CMK (cell line): ENCODE data around the gene HOXD13.

Source experiments
- DNase-seq: peaks from one replicate; pipeline ENCODE4 v3.0.0-alpha.2; 2010; ENCODE audit warnings: low read depth

HOXD13 gene

DNA sequence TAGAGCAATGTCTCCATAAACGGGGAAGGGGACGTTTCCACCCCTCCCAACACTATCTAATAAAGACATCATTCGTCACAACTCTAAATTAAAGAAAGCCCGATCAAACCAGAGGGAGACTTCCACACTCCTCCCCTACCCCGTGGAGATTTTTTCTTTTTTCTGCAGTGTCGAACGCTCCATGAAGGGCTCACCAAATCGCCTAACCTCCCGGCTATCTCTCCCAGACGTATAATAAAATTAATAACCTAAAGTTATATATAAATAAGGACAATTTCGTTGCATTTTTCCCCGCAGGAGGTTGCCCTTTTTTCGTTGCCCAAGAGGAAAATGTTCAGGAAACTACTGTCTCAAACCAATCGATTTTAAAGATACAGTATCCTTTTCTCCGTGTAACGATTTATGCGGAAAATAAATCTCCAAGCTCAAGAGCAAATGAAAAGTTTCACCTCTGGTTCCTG, 11.1 kb upstream of the HOXD13 start:
- no peak for DNase-seq

DNA sequence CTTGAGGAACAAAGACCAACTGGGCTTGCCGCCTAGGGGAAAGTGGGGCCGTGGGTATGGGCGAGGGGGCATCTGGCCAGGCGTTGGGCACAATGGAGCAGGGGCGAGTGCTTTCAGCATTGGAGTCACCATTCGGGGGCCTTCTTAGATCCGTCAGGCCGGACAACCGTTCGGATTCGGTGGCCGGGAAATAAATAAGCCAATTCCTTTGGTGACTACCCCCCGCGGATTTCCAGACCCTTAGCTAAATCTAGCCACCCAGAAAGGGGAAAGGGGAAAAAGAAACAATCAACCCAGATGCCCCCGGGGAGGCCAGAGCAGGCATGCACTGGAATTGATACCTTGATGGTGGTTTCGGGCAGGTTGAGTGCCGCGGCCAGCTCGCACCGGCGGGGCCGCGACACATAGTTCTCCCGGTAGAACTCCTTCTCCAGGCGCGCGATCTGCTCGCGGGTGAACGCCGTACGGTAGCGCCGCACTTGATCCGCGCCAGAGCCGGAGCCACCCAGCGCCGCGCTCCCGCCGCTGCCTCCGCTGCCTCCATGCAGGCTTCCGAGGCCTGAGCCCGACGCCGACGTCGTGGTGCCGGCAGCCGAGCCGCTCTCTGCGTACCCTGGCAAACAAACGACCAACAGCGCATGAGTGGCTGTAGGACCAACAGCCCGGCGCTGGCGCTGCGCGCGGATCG, 10.5 kb upstream of the HOXD13 start:
- no peak for DNase-seq

DNA sequence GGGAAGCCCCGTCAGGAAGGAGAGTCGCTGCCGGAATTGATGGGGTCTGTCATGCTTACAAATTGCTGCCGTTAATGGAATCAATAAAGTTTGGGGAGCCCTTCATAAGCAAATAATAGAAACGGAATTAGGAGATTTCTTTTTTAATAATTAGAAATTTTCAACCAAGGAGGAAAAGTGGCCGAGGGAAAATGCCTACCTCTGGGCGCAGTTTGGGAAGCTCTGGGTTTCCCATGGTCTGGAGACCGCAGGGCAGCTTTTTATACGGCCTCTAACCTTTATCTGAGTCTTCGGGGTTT, 10.0 kb upstream of the HOXD13 start:
- no peak for DNase-seq

DNA sequence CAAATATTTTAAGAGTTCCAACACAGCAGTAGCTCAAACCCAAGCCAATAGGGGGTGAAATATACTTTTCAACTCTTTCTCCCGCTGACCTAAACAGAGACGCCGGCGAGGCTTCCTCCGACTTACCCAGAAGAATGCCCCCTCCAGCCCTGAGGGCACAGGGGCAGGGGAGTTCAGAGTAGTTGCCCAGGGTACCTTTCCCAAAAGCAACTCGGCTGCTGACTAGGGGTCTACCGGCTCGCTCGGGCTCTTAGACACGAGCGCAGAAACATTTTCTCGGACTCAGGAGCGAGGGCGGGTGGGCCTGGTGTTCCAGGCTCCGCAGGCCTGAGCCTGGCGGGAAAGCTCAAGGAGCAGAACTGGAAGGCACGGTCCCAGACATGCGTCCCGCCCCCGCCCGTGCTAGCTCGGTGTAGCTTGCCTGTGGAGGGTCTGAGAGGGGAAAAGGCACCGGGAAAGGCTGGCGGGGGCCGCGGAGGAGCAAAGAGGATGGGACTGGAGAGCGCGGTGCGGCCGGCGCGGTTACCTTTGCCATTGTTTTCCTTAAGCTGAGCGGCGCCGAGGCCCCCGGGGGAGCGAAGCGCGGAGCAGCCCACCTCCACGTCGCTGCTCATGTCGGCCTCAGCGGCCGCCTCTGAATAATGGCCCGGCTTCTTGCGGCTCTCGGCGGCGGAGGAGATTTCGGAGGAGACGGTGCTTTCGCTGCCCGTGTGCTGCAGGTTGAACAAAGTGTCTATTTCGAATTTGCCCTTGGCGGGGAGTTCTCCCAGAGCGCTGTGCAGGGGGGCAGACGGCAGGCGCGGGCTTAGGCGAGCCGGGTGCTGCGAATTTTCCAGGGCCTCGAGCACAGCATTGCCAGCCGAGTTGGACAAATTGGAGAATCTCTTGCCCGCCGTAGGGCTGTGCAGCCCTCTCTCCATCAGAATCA, 9.4 kb upstream of the HOXD13 start:
- no peak for DNase-seq

DNA sequence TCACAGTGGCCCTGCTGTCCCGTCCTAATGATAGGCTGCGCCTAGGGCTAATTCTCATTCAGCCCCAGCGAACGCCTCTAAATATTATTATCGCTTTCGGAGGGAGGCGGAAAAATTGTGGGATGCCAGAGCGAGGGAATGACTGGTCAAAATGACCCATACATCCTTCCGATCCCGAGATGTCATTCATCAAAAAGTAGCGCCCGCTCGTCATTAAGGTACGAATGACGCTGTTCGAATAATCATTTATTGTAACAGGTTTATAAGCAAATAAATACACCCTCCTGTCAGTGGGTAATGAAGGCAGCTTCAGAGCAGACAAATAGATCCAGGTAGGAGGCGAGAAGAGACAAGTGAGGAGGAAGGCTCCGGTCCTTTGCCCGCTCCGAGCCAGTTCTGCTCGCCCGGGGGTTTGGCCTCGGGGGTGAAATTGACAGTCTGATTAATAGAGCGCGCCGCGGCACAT, 8.7 kb upstream of the HOXD13 start, which contains the start of gene EVX2:
EVX2 (minus strand) TSS at position 167 of the 466 bp plus-strand sequence. CDS start 186 bp downstream, outside the sequence.
- no peak for DNase-seq

DNA sequence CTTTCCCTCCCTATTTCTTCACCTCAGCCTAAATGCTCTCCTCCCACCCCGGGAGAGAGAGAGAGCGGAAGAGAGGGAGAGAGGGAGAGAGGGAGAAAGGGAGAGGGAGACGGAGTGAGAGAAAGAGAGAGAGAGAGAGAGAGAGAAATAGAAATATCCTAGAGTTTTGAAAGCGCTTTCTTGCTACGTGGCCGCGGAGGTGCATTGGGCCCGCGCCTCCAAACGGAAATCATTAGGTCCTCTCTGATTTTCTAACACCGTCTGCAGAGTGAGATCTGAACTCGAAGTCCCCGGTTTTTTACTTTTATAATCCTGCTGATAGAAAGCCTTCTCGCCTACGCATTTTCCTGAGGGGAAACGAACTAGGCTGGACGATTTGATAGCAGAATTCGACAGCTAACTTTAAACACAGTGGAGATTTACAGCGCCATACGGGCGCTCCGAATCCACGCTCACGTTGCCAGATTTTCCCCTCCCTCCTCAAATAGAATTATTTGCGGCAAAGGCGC, 7.9 kb upstream of the HOXD13 start:
- DNase-seq: no peak

DNA sequence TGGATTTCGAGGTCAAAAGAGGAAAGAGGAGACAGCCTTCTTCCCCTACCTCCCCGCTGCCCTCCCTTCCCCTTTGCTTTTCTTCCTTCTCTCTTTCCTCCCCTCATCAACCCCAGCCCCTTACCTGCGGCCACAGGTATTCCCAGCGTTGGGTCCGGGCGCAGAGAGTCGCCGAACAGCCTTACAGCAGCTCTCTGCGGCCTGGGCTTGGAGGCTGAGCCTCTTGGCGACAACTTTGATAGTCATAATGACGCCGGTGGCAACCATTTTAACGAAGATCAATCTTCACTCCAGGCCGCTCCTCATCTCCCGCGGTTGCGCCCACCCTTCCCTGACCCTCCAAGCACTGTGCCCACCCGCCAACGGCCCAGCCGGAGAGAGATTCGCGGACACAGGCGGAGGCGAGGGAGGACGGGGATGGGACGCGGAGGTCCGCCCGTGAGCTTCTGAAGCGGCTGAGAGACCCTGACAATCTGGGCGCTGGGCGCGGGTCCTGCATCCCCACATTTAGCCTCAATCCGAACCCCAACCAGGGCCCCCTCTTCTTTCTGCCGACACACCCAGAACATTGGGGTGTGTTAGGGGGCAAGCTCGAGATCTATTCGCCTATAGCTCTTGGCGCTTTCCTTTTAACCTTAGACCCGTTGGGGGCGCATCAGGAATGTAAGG, 7.3 kb upstream of the HOXD13 start:
- no peak for DNase-seq

DNA sequence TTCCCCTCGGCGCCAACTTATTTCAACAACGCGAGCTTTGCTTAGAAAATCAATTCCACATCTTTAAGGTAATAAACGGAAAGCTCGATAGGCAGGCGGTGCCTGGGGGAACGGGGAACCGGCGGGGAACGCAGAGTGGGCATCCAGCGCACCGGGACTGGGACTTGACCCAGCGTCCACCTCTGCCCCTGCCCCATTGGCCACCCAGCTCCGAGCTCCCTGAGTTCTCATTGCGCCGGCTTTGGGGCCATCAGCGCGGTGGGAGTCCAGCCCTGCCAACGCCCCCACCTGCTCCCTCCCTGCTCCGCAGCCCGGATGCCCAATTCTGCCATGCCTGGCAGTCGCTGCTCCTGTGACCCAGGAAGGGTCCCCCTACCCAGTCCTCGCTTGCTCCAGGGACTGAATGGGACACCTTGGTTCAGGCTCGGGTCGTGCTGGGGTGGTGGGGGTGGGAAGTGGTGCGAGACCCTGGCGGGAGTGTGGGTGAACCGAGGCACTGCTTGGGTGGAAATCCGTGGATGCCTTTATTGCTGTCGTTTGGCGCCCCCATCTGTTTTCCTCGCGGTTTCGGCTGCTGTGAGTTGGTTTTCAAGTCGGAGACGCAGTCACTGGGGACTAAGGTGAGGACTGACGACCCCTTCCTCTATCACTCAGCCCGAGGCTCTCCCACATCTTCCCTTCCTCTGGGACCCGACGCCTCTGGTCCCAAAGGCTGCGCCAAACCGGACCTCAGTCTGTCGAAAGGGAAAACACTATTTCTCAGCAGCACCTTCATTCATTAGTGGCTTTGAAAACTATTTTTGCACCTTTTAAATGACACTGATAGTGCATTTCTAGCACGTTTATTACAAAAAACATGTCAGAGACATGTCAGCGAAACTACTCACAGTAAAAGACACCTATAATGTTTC, 6.4 kb upstream of the HOXD13 start:
- DNase-seq: no peak

DNA sequence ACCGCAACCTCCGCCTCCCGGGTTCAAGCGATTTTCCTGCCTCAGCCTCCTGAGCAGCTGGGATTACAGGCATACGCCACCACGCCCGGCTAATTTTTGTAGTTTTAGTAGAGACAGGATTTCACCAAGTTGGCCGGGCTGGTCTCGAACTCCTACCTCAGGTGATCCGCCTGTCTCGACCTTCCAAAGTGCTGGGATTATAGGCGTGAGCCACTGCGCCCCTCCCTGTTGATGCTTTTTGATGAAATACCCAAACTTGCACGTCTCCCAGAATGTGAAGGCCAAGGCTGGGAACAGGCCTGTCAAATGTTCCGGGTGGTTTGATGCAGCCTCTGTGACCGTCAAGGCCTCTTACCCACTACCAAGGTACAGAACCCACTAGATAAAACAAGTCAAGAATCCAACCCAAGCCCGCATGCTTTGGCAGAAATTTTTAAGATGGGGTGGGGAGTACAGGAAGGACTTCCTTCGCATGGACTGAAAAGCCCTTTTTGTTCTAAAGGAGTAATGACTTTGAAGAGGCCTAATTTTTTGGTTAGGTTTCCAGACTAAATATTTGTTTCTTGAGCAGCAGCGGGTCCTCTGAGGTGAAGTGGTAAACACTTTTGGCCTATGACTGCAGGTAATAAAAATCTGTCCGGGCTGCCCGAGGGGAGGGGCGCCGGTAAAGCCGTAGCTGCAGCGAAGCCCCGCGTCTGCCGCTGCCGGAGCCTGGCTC, 5.0 kb upstream of the HOXD13 start:
- DNase-seq: no peak

DNA sequence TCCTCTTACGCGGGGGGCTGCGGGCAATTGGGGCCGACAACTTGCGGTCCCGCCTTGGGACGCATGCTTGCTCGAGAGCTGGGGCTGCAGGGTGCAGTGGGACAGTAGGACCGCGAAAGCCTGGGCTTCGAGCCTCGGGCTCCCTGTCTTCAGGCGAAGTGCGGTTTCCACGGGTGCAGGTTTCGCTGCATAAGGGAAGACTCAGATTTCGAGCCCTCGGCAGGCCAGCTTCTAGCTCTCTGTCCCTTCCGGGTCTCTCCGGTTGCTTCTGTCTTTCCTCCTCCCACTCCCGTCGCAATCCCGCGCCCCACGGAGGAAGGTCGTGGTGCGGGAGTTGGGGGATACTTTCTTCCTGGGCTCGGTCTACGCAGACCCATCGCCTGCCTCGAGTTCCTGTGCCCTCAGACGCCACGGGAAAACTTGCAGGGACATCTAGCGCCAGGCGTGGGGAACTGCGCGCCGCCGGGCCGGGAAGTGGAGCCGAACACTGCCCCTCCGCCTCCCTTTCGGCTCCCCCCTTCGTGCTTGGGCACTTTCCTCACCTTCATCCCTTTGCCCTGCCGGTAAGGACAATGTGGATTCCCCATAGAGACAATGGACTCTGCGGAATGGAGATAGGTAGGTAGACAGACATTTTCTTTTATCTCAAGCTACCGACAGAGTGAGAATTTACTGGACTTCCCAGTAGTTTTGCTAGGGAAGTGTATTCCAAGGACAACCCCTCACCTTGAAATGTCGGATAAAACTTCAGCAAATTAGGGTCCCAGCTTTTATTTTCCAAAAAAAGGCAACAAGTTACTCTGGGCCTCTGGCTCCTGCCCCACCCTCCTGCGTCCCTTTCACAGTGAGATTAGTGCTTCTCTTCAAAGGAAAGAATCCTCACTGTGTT, 4.2 kb upstream of the HOXD13 start:
- no peak for DNase-seq

DNA sequence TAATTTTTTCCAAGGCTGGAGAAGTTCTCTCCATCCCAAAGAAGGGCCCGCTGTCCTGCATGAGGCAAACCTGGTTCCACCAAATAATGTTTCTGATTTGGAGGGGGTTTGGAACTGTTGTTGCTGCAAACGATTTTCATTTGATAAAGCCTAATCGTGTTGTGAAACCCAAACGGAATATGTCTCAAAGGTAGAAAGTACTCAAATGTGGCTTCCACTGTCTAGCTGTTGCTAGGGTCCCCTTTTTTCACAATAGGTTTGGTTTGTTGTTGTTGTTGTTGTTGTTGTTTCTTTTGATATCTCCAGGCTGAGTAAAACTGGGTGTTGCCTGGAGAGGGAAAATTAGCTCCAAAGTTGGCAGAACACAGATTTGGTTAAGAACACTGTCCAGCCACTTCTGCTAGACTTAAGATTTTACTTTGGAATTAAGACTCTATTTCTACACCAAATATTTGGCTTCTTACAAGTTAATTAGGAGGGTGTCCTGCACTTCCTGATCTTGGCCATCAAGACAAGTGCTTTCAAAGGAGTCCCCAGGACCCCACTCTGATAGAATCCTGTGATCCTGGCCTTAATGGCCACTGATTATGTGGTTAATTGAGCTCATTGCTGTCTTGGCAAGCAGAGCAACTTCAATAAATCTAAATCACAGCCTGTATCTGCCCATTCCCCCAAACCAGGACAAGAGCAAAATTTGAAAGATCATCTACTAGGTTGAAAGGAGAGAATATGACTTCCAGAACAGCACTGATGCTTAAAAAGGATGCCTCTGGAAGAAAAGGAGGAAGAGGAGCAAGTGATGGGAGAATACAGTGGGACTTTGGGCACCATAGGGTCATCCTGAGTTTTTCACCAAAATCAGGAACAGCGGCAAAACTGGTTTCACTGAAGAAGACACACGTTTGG, 3.3 kb upstream of the HOXD13 start:
- DNase-seq: no peak

DNA sequence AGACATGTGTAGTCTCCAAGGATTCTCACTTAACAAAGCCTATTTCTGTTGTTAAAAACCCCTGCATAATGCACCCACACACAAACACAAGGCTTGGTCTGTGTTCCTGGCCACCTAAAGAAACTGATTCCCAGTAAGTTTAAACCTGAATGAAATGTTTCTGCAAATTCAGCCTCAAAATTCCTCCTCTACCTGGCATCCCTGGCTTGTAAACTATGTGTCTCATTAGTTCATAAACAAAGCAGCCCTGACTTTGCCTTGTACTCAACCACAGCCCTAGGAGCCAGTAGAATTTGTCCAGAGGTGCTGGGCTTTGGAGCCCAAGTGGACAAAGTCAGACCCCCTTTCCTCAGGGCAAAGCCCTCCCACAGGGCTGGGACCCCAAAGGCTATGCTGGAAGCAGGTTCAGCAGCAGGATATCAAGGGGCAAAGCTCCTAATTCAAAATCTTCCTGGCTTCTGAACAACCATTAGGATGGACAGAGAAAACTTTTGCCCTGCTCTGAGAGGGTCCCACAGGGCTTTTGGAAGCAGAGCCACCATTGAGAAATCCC, 2.6 kb upstream of the HOXD13 start:
- no peak for DNase-seq

DNA sequence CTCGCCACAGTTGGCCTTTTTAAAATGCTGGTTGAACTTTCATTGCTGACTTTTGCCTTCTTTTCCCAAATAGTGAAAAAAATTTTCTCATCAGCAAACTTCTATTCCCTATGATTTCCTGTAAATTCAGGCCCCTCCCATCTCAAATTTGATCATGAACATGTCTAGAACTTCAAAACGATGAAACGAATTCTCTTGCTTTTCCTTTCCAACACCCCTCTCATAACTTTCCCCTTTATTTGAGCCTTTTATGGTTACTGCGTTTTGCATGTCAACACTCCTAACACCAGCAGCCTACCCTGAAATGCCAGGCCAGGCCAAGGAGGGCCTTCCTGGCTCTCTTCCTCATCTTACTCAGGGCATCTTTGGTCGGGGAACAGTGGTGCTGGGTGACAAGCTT, 1.7 kb upstream of the HOXD13 start:
- DNase-seq: no peak

DNA sequence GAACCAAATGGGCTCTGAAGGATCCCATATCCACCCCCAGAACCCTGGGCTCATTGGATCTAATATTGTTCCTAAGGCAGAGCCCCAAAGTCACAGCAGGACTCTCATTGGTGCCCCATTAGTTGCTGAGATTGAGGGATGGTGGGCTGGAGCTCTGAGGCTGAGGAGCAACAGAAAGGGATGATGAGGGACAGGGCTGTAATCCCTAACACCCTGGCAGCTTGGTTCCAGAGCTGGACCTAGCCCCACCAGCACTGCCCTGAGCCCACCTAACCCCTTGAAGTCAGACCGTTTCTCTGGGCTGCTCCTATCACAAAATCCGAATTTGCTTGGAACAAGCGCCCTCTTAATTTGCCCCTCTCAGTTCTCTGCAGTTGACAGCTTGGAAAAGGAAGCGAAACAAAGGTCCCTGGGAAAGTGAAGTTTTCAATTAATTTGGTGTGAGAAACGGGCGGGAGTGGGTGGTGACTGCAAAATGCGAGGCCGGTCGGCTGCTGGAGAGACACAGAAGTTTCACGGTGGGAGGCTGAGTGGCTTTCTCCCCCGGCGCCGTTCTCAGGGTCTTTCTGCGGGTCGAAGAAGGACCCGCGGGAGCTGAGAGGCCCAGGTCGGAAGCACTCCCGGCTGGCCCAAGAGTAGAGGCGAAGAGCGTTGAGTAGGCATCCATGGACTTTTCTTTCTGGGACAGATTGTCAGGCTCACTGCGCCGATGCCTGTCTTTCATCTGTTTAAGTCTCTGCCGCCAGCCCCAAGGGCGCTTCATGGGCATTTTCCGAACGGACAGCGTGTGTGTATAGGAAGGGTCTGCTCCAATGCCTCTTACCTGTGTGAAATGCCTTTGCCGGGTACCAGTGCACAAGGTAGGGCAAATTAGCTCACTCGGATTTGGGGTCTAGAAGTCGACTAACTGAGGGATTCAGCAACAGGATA, 927 bp upstream of the HOXD13 start:
- no peak for DNase-seq

DNA sequence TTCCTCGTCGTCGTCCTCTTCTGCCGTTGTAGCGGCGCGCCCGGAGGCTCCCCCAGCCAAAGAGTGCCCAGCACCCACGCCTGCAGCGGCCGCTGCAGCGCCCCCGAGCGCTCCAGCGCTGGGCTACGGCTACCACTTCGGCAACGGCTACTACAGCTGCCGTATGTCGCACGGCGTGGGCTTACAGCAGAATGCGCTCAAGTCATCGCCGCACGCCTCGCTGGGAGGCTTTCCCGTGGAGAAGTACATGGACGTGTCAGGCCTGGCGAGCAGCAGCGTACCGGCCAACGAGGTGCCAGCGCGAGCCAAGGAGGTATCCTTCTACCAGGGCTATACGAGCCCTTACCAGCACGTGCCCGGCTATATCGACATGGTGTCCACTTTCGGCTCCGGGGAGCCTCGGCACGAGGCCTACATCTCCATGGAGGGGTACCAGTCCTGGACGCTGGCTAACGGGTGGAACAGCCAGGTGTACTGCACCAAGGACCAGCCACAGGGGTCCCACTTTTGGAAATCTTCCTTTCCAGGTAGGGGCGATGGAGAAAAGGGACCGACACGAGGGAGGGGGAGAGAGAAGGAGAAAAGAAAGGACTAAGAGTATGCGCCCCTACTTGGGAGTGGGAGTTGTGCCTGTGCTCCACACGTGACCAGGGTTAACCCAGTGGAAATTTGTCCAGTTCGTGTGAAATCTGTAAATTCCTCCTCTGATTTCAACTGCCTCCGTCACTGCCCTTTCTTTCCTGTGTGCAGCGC, 800 bp downstream of the HOXD13 start:
- DNase-seq: no peak

DNA sequence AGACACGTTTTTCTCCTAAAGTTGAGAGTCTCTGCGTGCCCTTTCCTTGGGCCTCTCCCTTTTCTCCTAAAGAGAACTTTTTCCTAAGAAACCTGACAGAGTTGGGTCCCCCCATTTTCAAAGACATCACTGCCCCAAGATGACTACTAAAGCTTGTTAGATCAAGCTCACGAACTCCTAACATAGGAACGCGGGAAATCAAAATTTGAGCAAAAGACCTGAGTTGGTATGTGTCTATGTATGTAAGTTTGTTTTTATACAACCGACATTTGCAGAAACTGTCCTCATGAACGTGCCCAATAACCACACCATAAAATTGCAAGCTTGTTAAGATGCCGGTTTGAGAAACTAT, 1.4 kb downstream of the HOXD13 start:
- no peak for DNase-seq

DNA sequence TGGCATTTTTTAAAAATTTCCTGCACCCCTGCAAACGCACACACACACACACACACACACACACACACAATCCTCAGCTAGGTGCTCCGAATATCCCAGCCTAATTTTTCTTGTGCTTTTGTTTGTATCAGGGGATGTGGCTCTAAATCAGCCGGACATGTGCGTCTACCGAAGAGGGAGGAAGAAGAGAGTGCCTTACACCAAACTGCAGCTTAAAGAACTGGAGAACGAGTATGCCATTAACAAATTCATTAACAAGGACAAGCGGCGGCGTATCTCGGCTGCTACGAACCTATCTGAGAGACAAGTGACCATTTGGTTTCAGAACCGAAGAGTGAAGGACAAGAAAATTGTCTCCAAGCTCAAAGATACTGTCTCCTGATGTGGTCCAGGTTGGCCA, 1.8 kb downstream of the HOXD13 start:
- no peak for DNase-seq
